ENCODE measurements around the gene MYO7B.

The MYO7B gene

GRCh38 chr2:127514485-127514884 lies 21.0 kb upstream of the MYO7B start:
- Histone ChIP-seq H3K4me2 (ENCODE audit: low read length) (no peak overlapping the region), H3K27ac (ENCODE audit: low read depth, low read length, poor library complexity, severe bottlenecking) (no peak overlapping the region), H3K36me3 (ENCODE audit: insufficient read depth, low read length) (peaks cover 65% of the 10 kb centered on the region), H3K27me3 (ENCODE audit: insufficient read depth, low read length) (no peaks in the 10 kb centered on the region), H3K9me3 (ENCODE audit: low read length) (no peaks in the 10 kb centered on the region), H2AFZ (ENCODE audit: low read length) (no peak overlapping the region), H3K4me1 (ENCODE audit: insufficient read depth, low read length, severe bottlenecking) (no peaks in the 10 kb centered on the region), H3F3A (ENCODE audit: insufficient read depth, low read length) (no peaks in the 10 kb centered on the region), H3K79me2 (ENCODE audit: insufficient read depth, low read length) (peaks cover 71% of the 10 kb centered on the region), H3K4me3 (ENCODE audit: low read depth, low read length, poor library complexity, severe bottlenecking) (no peak overlapping the region), H4K20me1 (ENCODE audit: insufficient read depth, low read length) (no peaks in the 10 kb centered on the region), H3K9ac (ENCODE audit: low read length) (no peak overlapping the region), H3K9me2 (ENCODE audit: low read depth, low read length) (no peaks in the 10 kb centered on the region)
- no peak for TF ChIP-seq CTCF (IDR thresholded peaks at IDR 0.05; ENCODE audit: low read length)
- no peak for TF ChIP-seq EZH2 (IDR thresholded peaks at IDR 0.05; ENCODE audit: borderline replicate concordance, low read length)

GRCh38 chr2:127515383-127515915 lies 20.0 kb upstream of the MYO7B start:
- Histone ChIP-seq H3K9me2 (ENCODE audit: low read depth, low read length) (no peaks in the 10 kb centered on the region), H2AFZ (ENCODE audit: low read length) (no peak overlapping the region), H3K36me3 (ENCODE audit: insufficient read depth, low read length) (peaks cover 75% of the 10 kb centered on the region), H3K9me3 (ENCODE audit: low read length) (no peaks in the 10 kb centered on the region), H4K20me1 (ENCODE audit: insufficient read depth, low read length) (no peaks in the 10 kb centered on the region), H3F3A (ENCODE audit: insufficient read depth, low read length) (no peaks in the 10 kb centered on the region), H3K4me3 (ENCODE audit: low read depth, low read length, poor library complexity, severe bottlenecking) (no peak overlapping the region), H3K79me2 (ENCODE audit: insufficient read depth, low read length) (peaks cover 62% of the 10 kb centered on the region), H3K27ac (ENCODE audit: low read depth, low read length, poor library complexity, severe bottlenecking) (no peak overlapping the region), H3K4me1 (ENCODE audit: insufficient read depth, low read length, severe bottlenecking) (no peaks in the 10 kb centered on the region), H3K4me2 (ENCODE audit: low read length) (no peak overlapping the region), H3K9ac (ENCODE audit: low read length) (no peak overlapping the region), H3K27me3 (ENCODE audit: insufficient read depth, low read length) (no peaks in the 10 kb centered on the region)
- TF ChIP-seq CTCF (IDR thresholded peaks at IDR 0.05; ENCODE audit: low read length) (no peak), EZH2 (IDR thresholded peaks at IDR 0.05; ENCODE audit: borderline replicate concordance, low read length) (no peak)

GRCh38 chr2:127516041-127516762 lies 19.3 kb upstream of the MYO7B start:
- no peaks in the 10 kb centered on the region for H3K9me2 ChIP-seq (ENCODE audit: low read depth, low read length)
- no peak overlapping the region for H3K4me3 ChIP-seq (ENCODE audit: low read depth, low read length, poor library complexity, severe bottlenecking)
- H3K79me2 ChIP-seq (ENCODE audit: insufficient read depth, low read length) = peaks cover 56% of the 10 kb centered on the region
- H3K9me3 ChIP-seq (ENCODE audit: low read length) = no peaks in the 10 kb centered on the region
- TF ChIP-seq CTCF (IDR thresholded peaks at IDR 0.05; ENCODE audit: low read length) = no peak
- no peaks in the 10 kb centered on the region for H3K4me1 ChIP-seq (ENCODE audit: insufficient read depth, low read length, severe bottlenecking)
- H4K20me1 ChIP-seq (ENCODE audit: insufficient read depth, low read length) = no peaks in the 10 kb centered on the region
- no peak overlapping the region for H3K9ac ChIP-seq (ENCODE audit: low read length)
- H3K27me3 ChIP-seq (ENCODE audit: insufficient read depth, low read length) = no peaks in the 10 kb centered on the region
- H3F3A ChIP-seq (ENCODE audit: insufficient read depth, low read length) = no peaks in the 10 kb centered on the region
- peaks cover 80% of the 10 kb centered on the region for H3K36me3 ChIP-seq (ENCODE audit: insufficient read depth, low read length)
- H2AFZ ChIP-seq (ENCODE audit: low read length) = no peak overlapping the region
- H3K27ac ChIP-seq (ENCODE audit: low read depth, low read length, poor library complexity, severe bottlenecking) = no peak overlapping the region
- no peak overlapping the region for H3K4me2 ChIP-seq (ENCODE audit: low read length)

Measured in OCI-LY1 (cell line).